Natural killer cell treated with Interleukin-12 subunit alpha and Interleukin-12 subunit beta and Interleukin-15 and Interleukin-18, amount 100 ng/mL, for 72 hours (primary cell): Measurements from ENCODE around the gene FMC1. TPM values are rescaled to one million over a fixed set of nuclear protein-coding genes. Genes with fewer than 3 reads are reported as not detected.
"Not testable (repeated sequence)": the region's sequence is repeated elsewhere in the genome, so short reads cannot be mapped to it uniquely, and the experiment has no call there.

Experiments used
- ATAC-seq, 2 donors: fragments of 150-1000 bp; cut with Tn5 transposase in 1 of 2; sonication (Bioruptor Pico), chemical (Tn5 transposase) in 1 of 2; 2 replicates each; pipeline ENCODE4 v1.10.0; 2021
- DNase-seq: peaks from one replicate; pipeline ENCODE4 v3.0.0; 2022; ENCODE audit warnings: low spot score
- H3K27ac Mint-ChIP-seq, 2 donors: 1 replicate in 1 of 2; 2 replicates in 1 of 2; pipeline ENCODE4 v1.8.0; 2022; ENCODE audit warnings: mixed read lengths in 2 of 2, mild to moderate bottlenecking in 1 of 2, moderate library complexity in 1 of 2
- H3K27me3 Mint-ChIP-seq, 2 donors: 1 replicate in 1 of 2; 2 replicates in 1 of 2; pipeline ENCODE4 v1.8.0; 2022; ENCODE audit warnings: mixed read lengths in 2 of 2
- H3K36me3 Mint-ChIP-seq: one replicate; pipeline ENCODE4 v1.8.0; 2022; ENCODE audit warnings: mixed read lengths
- H3K4me1 Mint-ChIP-seq, 2 donors: 1 replicate in 1 of 2; 2 replicates in 1 of 2; pipeline ENCODE4 v1.8.0; 2022; ENCODE audit warnings: low read depth in 2 of 2, mixed read lengths in 2 of 2, mild to moderate bottlenecking in 1 of 2
- H3K4me3 Mint-ChIP-seq: one replicate; pipeline ENCODE4 v1.8.0; 2022; ENCODE audit warnings: mixed read lengths
- H3K9me3 Mint-ChIP-seq: 2 replicates; pipeline ENCODE4 v1.8.0; 2022; ENCODE audit warnings: mixed read lengths
- total RNA-seq, 2 donors: library from RNA; stranded (reverse); gene quantifications; one replicate each; pipeline ENCODE4 v1.2.3, GENCODE V29; 2022

FMC1 gene
- total RNA-seq, 2 donors from 2014 or later = 4.4 to 7.8 TPM

DNA sequence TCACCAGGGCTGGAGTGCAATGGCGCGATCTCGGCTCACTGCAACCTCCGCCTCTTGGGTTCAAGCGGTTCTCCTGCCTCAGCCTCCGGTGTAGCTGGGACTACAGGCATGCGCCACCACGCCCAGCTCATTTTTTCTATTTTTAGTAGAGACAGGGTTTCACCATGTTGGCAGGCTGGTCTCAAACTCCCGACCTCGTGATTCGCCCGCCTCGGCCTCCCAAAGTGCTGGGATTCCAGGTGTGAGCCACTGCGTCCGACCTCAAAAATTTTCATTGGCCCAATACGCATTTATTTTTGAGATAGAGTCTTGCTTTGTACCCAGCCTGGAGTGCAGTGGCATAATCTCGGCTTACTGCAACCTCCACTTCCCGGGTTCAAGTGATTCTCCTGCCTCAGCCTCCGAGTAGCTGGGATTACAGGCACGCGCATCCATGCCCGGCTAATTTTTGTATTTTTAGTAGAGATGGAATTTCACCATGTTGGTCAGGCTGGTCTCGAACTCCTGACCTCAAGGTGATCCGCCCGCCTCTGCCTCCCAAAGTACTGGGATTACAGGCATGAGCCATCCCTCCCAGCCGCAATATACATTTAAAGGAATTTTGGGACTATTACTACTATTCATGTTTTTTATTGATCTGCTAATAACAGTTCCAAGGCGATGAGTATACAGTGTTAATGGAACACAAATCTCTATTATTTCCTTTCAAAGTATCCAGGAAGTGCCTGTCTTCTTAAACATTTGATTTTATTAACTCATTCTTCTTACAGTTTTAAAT is 16.8 kb downstream of the FMC1 start:
- H3K4me3 Mint-ChIP-seq = peak overlapping the region; percentile 98

DNA sequence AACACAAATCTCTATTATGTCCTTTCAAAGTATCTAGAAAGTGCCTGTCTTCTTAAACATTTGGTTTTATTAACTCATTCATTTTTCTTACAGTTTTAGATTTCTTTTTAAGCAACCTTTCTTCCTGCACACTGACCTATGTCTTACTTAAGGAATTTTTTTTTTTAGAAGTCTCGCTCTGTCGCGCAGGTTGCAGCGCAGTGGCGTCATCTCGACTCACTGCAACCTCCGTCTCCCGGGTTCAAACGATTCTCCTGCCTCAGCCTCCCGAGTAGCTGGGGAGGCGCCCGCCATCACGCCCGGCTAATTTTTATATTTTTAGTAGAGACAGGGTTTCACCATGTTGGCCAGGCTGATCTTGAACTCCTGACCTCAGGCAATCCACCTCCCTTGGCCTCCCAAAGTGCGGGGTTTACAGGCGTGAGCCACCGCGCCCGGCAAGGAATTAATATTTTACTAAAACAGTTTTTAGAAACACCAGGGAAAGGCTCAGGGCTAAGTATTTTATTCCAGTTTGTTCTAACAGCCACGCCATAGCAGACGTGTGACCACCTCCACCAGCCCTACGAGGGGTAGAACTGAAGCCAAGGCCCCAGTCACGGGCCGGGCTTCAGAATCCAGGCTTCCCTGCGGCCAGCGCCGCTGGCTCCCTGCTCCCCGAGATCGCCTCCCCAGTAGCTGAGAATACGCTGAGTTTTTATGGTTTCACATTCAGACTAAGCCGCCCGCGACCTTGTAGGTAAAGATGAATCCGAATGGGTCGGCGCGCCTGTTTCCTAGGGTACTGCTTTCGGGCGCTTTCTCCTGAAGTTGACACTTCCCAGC is 17.6 kb downstream of the FMC1 start:
- no peaks in the 10 kb centered on the region for H3K27me3 Mint-ChIP-seq
- peak; percentile 63 for DNase-seq
- peaks cover 21 to 28% of the 10 kb centered on the region in 2 donors for H3K4me1 Mint-ChIP-seq
- H3K36me3 Mint-ChIP-seq = peaks cover 6% of the 10 kb centered on the region
- peak; percentile 6 to 12 for ATAC-seq
- peak overlapping the region; percentile 99 for H3K27ac Mint-ChIP-seq
- no peaks in the 10 kb centered on the region for H3K9me3 Mint-ChIP-seq
- H3K4me3 Mint-ChIP-seq = peak overlapping the region; percentile 98

More for the DNA sequence above, 16.8 kb downstream of the FMC1 start:
- H3K36me3 Mint-ChIP-seq, H3K27me3 Mint-ChIP-seq, ATAC-seq, DNase-seq, H3K9me3 Mint-ChIP-seq: not testable (repeated sequence)
- Mint-ChIP-seq H3K27ac (peak overlapping the region; percentile 99), H3K4me1 (peaks cover 19 to 25% of the 10 kb centered on the region in 2 donors)

DNA sequence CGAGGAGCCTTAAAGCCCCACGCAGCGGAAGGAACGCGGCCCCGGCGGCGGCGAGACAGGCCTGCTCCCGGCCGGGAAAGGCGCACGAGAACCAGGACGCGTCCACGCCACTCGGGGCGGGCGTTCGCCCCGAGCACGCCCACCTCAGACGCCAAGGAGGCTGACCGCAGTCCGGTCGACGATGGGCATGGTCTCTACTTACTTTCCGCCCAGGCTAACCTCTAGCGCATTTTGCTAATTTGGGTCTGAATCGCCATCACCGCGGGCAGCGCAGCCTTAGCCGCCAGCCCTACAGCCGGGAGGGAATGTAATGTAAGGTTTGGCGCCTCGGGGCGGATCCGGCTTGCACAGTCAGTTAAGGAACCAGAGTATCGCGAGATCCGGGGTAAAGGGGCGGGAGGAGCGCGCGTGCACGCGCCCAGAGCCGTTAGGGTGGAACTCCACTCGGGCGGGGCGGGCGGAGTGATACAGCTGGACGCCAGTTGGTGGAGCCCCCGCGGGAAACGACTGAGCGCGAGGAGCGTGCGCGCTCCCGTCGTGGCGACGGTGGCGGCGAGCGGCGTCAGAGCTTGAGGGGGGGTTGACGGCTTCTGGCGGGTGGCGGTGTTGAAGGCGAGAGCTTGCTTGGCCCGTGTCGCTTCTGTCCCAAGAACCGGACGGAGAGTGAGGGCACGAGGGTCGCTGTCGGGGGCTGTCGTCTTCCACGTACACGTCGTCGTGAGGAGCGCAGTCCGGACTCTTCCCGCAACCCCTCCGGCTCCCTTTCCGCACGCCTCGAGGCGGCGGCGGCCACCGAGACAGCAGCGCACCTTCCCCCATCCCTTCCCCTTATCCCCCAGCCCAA is 18.5 kb downstream of the FMC1 start, which contains the start of gene LUC7L2:
Gene LUC7L2, plus strand, starts transcription at position 529 of the 844 bp plus-strand sequence. CDS start 368 bp downstream, outside the sequence.
- Mint-ChIP-seq H3K36me3 (peaks cover 6% of the 10 kb centered on the region), H3K27ac (peak within 1 kb of the TSS; percentile 99), H3K4me3 (peak within 1 kb of the TSS; percentile 98), H3K4me1 (peaks cover 21 to 28% of the 10 kb centered on the region in 2 donors), H3K27me3 (no peaks in the 10 kb centered on the region), H3K9me3 (no peaks in the 10 kb centered on the region)
- DNase-seq (peak; percentile 100), ATAC-seq (peak; percentile 92 to 94)

DNA sequence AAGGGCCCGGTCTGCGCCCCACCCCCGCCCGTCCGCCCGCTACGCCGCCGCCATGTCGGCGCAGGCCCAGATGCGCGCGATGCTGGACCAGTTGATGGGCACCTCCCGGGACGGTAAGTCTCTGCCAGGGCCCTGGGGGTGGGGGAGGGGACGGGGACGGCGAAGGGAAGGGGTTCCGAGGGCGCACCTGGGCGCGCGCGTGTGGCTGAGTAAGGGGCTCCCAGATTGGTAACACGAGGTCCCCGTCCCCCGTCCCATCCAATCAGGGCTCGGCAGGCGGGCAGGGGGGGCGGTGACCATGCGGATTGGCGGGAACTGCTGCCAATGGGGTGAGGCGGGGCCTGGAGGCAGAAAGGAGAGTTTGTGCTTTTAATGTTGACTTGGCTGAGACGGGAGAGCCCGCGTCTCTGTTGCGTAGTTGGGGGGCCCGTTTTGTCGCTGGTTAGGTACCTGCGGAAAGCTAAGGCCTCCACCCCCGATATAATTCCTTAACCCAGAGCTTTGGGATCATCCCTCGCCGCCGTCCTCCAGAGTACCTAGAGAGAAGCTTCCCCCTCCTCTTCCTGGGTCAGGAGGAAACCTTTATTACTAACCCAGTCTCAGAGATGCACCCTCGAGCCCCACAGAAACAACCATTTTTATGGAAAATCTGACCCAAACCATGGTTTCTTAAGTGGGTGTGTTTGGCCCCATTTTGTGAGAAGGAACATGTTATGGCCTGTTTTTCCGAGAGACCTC is 19.2 kb downstream of the FMC1 start:
- peaks cover 26 to 30% of the 10 kb centered on the region in 2 donors for H3K4me1 Mint-ChIP-seq
- H3K27me3 Mint-ChIP-seq = no peaks in the 10 kb centered on the region
- H3K27ac Mint-ChIP-seq = peak overlapping the region; percentile 99
- ATAC-seq (peak; percentile 87 to 89), DNase-seq (peak; percentile 96)
- H3K4me3 Mint-ChIP-seq = peak overlapping the region; percentile 98
- no peaks in the 10 kb centered on the region for H3K9me3 Mint-ChIP-seq
- H3K36me3 Mint-ChIP-seq = peaks cover 10% of the 10 kb centered on the region

DNA sequence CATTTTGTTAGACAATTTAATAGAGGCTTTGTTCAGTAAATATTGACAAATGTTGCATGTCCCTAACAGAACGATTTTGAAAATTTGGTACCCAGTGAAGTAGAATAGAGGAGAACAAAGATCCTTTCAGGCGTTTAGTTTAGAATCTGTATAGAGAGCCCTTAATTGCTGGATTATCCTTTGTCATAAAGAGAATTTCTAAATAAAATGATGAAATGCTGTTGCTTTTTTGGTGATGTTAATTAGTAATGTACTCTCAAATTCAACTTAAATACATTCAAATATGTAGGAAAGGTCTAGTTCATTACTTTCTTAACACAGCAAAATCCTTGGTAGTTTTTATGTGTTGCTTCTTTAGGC is 19.8 kb downstream of the FMC1 start:
- H3K36me3 Mint-ChIP-seq = peaks cover 12% of the 10 kb centered on the region
- peak overlapping the region; percentile 98 for H3K4me3 Mint-ChIP-seq
- H3K27ac Mint-ChIP-seq = peak overlapping the region; percentile 99
- DNase-seq (no peak), ATAC-seq (no peak)
- H3K4me1 Mint-ChIP-seq = peaks cover 31% of the 10 kb centered on the region in 2 donors
- no peaks in the 10 kb centered on the region for H3K27me3 Mint-ChIP-seq
- H3K9me3 Mint-ChIP-seq = no peaks in the 10 kb centered on the region

DNA sequence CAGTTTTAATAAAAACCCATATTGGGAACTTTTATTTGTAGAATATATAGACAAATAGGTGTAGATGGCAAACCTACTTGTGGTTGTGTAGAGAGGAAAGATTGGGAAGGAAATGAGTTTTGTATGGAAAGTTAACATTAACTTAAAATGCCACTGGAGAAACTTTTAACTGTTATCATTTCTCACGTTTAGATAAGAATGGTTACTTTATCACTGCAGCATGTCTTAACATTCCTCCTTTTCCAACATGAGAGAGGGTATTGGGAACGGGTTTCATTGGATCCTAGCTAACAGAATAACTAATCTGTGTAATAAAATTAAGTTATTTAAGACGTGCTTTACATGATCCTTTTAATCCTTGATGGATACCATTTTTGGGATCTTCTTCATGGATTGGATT is 20.4 kb downstream of the FMC1 start:
- peak overlapping the region; percentile 98 for H3K4me3 Mint-ChIP-seq
- H3K36me3 Mint-ChIP-seq = peaks cover 12% of the 10 kb centered on the region
- H3K27me3 Mint-ChIP-seq = no peaks in the 10 kb centered on the region
- ATAC-seq (no peak), DNase-seq (no peak)
- peaks cover 31% of the 10 kb centered on the region in 2 donors for H3K4me1 Mint-ChIP-seq
- peak overlapping the region; percentile 99 for H3K27ac Mint-ChIP-seq
- H3K9me3 Mint-ChIP-seq = no peaks in the 10 kb centered on the region

DNA sequence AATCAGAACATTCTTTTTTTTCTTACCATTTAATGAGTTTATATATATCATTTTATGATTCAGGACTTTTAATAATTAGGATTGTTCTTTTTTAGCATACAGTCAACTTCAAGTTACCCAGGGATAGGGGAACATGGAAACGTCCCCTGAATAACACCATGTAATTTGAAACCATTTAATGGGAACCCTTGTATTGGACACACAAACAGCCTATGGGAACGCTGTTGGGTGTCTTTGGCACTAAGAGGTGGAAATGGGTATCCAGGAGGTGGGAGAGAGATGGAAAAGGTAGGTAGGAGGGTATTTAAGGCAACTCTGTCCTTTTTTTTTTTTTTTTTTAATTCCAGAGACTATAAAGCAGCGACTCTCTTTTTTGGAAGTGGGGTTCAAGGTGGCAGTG is 21.2 kb downstream of the FMC1 start:
- DNase-seq (no peak), ATAC-seq (no peak)
- peak overlapping the region; percentile 45 for H3K4me3 Mint-ChIP-seq
- H3K27ac Mint-ChIP-seq = peak overlapping the region in 1 of 2 donors; percentile 23
- no peaks in the 10 kb centered on the region for H3K9me3 Mint-ChIP-seq
- peaks cover 31% of the 10 kb centered on the region in 2 donors for H3K4me1 Mint-ChIP-seq
- no peaks in the 10 kb centered on the region for H3K27me3 Mint-ChIP-seq
- peaks cover 12% of the 10 kb centered on the region for H3K36me3 Mint-ChIP-seq

DNA sequence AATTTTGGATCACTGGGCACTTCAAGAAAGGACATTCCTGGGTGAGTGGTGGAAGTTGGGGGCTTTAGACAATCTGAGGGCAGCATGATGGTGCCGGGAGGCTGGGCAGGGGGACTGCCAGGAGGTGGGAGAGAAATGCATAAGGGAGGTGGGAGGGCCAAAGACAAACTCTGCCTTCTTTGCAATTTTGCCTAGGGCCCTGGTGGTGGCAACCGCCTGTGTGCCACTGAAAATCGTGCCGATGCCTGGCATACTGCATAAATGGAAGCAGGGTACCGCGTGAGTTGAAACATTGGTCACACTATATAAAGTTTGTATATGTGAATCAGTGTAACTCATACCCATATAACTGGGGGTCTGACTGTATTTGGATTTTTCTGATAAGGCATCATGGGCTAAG is 21.8 kb downstream of the FMC1 start:
- H3K27ac Mint-ChIP-seq = peak overlapping the region in 1 of 2 donors; percentile 23
- H3K4me1 Mint-ChIP-seq = peaks cover 36% of the 10 kb centered on the region in 2 donors
- ATAC-seq (no peak), DNase-seq (no peak)
- no peaks in the 10 kb centered on the region for H3K27me3 Mint-ChIP-seq
- H3K36me3 Mint-ChIP-seq = peaks cover 17% of the 10 kb centered on the region
- no peaks in the 10 kb centered on the region for H3K9me3 Mint-ChIP-seq
- H3K4me3 Mint-ChIP-seq = peak overlapping the region; percentile 38

DNA sequence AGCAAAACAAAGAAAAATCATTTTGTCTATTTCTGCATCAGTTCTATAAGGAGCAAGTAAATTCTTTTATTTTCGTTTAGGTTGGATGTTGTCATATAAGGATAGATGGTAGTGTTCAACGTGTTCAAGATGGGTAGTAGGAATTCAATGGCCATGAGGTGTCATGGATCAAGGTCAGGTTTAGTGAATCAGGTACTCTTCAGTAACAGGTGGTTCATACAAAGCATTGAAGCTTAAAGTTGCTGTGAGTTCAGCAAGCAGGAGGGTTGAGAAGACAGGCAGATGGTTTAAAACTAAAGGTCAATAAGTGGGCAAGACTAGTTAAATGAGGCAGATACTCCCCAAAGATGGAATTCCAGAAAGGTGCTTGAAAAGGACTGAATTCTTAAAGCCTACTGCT is 24.2 kb downstream of the FMC1 start:
- Mint-ChIP-seq H3K9me3 (no peaks in the 10 kb centered on the region), H3K4me3 (no peak overlapping the region), H3K27me3 (no peaks in the 10 kb centered on the region), H3K27ac (no peak overlapping the region), H3K4me1 (peaks cover 44 to 54% of the 10 kb centered on the region in 2 donors), H3K36me3 (peaks cover 17% of the 10 kb centered on the region)
- DNase-seq = no peak
- no peak for ATAC-seq

DNA sequence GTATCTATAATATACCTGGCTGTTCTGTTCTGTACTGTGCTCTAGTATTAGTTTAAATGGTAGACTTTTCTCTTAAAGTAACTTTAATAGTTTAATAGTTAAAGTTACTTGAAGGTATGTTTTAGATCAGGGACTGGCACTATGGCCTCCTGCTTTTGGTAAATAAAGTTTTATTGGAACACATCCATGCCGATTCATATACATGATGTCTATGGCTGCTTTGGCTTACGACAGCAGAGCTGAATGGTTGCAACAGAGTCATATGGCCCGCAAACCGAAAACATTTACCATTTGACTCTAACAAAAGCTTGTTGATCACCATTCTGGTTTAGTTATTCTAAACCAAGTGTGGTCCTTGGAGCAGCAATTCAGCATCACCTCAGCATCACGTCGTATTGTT is 25.3 kb downstream of the FMC1 start:
- no peaks in the 10 kb centered on the region for H3K9me3 Mint-ChIP-seq
- DNase-seq (no peak), ATAC-seq (no peak)
- H3K27me3 Mint-ChIP-seq = no peaks in the 10 kb centered on the region
- H3K4me3 Mint-ChIP-seq = no peak overlapping the region
- peaks cover 43 to 56% of the 10 kb centered on the region in 2 donors for H3K4me1 Mint-ChIP-seq
- no peak overlapping the region for H3K27ac Mint-ChIP-seq
- H3K36me3 Mint-ChIP-seq = peaks cover 10% of the 10 kb centered on the region

DNA sequence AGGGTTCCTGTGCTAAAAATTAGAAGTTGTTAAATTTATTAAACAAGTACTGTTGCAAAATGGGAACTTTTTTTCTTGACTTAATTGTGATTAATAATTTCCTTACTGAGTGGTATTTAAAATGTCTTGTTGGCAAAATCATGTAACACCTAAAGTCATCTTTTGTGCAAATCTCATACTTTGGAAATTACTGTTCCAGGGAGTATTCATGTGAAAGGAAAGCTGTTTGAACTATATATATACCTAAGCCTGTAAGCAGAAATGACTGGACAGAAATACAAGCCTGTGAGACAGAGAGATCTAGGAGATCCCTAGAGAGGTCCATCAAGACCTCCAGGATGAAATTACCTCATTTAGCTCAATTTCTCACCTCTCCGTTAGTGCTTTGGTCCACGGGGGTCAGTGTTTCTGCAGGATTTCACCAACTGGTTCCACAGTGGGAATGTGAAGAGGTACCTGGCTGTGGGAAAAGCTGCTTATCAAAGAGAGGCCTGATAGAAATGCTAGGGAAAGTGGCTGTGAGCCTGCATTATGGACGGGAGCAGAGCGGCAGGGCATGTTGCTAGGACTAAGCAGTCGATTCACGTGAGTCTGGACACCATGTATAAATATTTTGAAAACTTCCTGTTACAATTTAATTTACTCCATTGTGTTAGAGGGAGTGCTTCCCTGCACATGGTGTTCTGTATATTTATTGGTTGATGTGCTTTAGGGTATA is 26.5 kb downstream of the FMC1 start:
- Mint-ChIP-seq H3K27me3 (no peaks in the 10 kb centered on the region), H3K4me1 (peaks cover 45 to 55% of the 10 kb centered on the region in 2 donors), H3K4me3 (peak overlapping the region; percentile 15), H3K27ac (no peak overlapping the region), H3K9me3 (no peaks in the 10 kb centered on the region), H3K36me3 (peaks cover 10% of the 10 kb centered on the region)
- no peak for DNase-seq
- ATAC-seq = no peak

DNA sequence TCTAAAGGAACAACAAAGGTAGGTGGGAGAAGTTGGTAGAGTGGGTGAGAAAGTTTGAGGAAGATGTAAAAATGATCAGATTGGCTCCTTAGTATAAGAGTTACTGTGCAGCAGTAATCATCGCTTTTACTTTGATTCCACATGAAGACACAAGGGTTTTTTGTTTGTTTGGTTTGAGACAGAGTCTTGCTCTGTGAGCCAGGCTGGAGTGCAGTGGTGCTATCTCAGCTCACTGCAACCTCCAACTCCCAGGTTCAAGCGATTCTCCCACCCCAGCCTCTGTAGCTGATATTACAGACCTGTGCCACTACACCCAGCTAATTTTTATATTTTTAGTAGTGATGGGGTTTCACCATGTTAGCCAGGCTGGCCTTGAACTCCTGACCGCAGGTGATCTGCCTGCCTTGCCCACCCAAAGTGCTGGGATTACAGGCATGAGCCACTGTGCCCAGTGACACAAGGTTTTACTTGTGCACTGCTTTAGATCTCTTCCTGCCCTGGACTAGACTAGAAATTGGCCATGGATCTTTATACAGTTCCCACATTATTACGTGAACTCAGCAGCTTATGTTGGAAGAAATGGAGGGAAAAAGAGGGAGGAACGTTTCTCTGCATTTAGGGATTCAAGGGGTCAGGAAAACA is 29.3 kb downstream of the FMC1 start:
- H3K27ac Mint-ChIP-seq = peak overlapping the region in 1 of 2 donors; percentile 69
- H3K4me3 Mint-ChIP-seq = no peak overlapping the region
- no peaks in the 10 kb centered on the region for H3K27me3 Mint-ChIP-seq
- DNase-seq (no peak), ATAC-seq (no peak)
- H3K9me3 Mint-ChIP-seq = no peaks in the 10 kb centered on the region
- H3K36me3 Mint-ChIP-seq = peaks cover 7% of the 10 kb centered on the region
- peaks cover 40 to 44% of the 10 kb centered on the region in 2 donors for H3K4me1 Mint-ChIP-seq
